GM18861 (cell line): ENCODE results near the gene ATP2B2.

Experiments
- ATAC-seq: cut with Tn5 transposase; IDR thresholded peaks from one replicate; pipeline ENCODE4 v1.9.1; 2021; ENCODE audit not compliant: unreplicated experiment

ATP2B2 gene

DNA sequence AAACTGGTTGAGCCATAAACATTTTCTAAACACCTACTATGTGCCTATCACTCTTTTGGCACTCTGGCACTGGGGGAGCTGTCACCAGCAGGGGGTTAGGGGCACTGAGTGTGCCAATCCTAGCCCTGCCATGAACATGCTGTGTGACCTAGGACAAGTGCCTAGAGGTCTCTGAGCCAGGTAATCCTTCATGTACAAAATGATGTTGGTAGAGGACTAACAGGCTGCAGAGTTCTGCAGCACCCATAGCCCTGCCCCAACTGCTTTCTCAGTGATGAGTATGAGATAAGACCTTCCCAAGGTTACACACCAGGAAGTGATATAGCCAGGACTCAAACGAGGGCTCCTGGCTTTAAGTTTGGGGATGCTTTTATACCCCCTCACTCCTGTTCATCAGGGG lies 99.6 kb downstream of the ATP2B2 start:
- ATAC-seq, result no peak

- no peak for ATAC-seq
These were observed 100.5 kb downstream of the ATP2B2 start for GRCh38 chr3:10404876-10405275.

GRCh38 chr3:10404377-10404776 lies 101.0 kb downstream of the ATP2B2 start:
- ATAC-seq, result no peak

DNA sequence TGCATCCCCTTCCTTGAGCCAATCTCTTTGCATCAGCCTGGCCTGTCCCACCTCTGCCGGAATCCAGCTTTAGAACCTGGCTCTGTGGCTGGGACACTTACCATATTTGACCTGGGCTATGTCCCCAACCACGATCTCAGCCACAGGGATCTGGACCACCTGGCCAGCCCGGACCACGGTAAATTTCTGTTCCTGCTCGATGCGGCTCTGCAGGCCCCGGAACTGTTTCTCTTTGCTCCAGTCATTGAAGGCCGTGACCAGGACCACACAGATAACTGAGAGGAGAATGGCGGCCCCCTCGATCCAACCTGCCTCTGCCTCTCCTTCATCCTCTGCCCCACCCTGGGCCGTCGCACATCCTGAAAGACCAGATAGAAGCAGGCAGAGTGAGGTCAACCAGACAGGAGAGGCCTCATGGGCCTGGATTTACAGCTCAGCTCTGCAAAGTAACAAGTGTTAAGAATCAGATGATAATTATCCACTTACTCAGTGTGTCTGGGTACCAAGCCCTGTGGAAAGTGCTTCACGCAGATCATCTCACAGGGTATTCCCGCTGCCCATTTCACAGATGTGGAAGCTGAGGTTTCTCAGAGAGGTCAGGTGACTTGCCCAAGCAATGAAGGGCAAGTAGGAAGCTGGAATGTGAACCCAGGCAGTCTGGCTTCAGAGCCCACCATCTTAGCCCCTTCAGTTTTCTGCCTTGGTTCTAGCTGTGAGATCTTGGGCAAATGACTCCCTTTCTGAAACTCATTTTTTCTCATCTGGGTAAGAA lies 103.2 kb downstream of the ATP2B2 start:
- no peak for ATAC-seq

GRCh38 chr3:10400749-10401495 lies 104.5 kb downstream of the ATP2B2 start:
- ATAC-seq, result no peak

GRCh38 chr3:10400050-10400748 lies 105.2 kb downstream of the ATP2B2 start:
- no peak for ATAC-seq

DNA sequence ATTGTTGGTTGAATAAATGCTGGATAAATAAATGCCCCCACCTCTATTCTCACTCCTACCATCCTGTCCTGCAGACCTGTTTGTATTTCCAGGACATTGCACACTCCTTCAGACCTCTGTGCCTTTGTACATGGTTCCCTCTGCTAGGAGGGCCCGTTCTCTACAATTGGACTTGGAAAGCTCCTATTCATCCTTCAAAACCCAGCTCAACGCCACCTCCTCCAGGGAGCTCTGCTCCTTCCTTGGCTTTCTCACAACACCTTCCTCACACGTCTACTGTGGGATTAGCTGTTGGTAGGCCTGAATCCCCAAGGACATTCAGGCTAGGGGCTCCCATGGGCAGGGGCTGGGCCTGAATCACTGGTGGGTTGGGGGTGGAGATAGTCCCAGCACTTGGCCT lies 105.8 kb downstream of the ATP2B2 start:
- ATAC-seq, result no peak

GRCh38 chr3:10398341-10398740 lies 107.0 kb downstream of the ATP2B2 start:
- ATAC-seq, result no peak

DNA sequence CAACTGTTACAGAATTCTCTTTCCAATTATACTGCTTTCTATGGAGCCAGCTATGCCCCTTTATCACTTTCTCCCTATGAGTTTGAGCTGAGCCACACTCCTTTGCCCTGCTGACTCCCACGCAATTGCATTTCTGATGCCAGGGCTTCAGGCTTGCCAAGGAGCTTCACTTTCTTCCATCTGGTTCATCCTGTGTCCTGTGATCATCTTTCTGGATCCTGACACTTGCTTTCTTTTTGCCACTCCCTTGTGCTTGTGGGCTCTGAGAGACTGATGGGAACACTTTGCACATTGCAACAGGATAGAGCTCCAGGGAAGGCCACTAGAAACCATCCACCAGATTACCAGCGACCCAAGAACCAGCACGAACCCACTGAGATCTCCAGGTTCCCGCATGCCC lies 107.5 kb downstream of the ATP2B2 start:
- no peak for ATAC-seq

DNA sequence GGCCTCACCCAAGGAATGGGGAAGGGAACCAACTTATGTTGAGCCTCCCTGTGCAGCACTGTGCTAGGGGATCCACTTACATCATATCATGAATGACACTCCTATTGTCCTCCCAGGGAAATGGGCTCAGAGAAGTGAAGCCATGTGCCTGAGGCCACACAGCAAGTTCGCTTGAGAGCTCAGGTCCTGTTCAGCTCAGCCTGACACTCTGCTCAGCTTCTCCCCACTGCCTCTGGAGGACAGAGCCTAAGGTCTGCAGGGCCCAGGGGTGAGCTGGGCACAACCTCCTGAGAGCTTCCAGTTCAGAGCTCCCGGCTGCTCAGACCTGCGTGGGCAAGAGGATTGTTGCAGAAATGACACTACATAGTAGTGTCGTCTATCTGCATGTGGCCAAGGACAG lies 108.5 kb downstream of the ATP2B2 start:
- ATAC-seq, result no peak

GRCh38 chr3:10396083-10396482 lies 109.3 kb downstream of the ATP2B2 start:
- no peak for ATAC-seq

DNA sequence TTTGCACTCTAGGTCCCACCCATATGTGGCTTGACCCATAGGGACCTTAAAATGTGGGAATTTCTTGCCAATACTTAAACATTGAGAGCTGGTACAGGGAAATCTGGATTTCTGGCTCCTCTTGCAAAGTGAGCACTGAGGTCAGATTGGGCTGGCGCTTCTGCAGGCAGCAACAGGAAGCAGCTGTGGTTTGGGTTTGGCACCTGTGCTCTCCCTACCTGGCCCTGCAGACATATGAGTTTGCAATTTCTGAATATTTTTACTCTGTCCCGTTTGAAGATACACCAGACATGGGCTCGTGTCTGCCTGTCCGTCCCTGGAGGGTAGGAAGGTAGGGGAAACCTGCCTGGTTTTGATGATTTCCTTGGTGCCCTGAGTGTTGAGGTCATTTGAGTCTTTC lies 109.7 kb downstream of the ATP2B2 start:
- ATAC-seq, result no peak

DNA sequence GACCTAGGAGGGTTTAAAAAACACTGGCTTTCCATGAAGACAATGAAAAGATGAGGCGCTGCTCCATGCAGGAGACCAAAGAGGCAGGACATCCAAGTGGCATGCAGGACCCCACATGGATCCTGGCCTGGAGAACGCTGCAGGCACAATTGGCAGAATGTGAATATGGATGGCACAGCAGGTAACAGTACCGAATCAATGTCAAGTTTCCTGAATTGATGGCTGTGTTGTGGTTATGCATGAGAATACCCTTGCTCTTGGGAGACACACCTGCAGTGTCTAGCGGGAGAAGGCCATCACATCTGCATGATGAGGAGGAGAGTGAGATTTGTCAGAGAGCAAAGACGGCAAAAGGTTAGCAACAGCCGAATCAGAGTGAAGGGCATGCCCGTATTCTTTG lies 110.2 kb downstream of the ATP2B2 start:
- no peak for ATAC-seq

GRCh38 chr3:10394491-10395025 lies 110.8 kb downstream of the ATP2B2 start:
- ATAC-seq, result no peak

- no peak for ATAC-seq
These were observed 111.9 kb downstream of the ATP2B2 start for GRCh38 chr3:10393514-10393913.

DNA sequence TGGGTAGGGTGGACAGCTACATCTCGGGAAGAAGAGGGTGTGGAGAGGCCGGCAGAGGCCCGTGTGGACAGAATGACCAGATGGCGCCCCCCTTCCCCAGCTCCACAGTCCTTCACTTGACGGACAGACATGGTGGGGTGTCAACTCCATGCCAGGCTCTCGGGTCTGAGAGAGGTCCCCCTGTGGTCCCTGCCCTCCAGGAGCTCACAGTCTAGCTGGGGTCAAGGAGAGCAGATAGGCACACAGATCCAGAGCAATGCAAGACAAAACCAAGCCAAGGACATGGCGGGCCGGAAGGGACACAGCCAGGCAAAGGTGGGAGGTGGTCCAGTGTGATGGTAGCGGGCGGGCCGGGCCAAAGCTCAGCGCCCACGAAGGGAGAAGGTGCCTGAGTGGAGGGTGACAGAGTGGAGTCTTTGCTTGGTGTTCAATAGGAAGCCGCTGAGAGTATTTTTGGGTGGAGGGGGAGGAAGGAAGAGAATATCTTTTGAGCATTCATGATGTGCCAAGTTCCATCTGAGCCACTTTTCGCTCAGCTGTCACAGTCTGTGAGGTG lies 112.4 kb downstream of the ATP2B2 start:
- no peak for ATAC-seq

DNA sequence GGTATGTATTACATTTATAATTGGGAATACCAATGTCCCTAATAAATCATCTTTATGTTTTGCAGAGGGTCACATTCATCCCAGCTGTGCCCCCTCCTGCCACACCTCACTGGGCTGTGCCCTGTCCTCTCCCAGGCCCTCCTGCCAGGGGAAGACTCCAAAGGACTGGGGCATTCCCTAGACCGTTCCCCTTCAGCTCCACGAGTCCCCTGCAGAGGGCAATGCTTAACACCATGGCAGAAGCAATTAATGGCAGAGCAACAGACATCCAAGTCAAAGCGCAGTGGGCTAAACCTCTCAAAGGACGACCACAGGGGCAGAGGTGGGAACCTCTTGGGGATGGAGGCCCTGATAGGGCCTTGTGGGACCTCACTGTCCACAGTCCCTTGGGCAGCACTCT lies 113.1 kb downstream of the ATP2B2 start:
- no peak for ATAC-seq

GRCh38 chr3:10391391-10391790 lies 114.0 kb downstream of the ATP2B2 start:
- ATAC-seq, result no peak

DNA sequence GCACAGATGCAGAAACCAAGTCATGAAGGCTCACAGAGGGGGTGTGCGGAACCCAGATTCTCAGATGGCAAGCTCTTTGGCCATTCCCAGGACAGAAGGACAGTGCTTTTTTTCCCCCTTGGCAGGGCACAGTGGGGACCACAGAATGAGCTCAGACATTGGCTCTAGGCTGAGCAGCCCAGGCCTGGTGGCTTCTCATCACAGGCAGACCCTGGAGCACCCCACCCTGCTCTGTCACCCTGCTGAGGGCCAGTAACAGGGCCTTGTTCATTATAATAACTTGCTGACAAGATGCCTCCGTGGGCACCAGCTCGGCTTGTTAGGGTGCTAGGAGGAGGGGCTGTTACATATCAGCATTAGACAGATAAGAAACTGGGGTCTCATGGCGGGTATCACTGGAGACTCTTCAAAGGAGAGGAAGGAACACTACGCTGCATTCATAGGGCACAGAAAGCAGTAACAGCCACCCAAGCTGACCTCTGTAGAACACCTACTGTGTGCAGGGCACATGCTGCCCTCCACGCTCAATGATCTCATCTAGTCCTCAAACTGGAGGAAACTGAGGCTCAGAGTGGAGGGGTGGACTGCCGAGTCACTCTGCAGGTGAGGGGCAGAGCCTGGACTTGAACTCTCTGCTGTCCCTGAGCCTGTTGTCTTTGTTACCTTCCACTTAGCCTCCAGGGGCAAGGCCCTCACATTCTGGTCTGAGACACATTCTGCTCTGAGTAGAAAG lies 114.6 kb downstream of the ATP2B2 start:
- ATAC-seq, result no peak

DNA sequence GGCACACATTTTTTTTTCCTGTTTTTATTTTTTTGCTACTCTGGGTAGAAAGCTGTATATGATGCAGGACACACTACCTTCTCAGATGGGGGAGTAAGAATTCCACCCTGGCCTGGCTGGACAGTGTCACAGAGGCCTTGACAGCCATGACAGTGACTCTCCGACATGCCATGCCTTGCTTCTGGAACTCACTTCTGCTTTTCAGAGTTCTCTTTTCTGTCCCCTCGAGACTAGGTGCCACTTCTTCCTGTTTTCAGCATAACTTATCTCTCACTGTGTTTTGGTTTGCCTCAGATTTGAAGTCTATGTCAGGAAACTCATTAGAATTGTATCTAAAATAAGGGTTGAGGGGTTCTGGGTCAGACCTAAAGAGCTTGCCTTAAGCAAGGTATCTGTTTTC lies 115.4 kb downstream of the ATP2B2 start:
- ATAC-seq, result peak; percentile 86

DNA sequence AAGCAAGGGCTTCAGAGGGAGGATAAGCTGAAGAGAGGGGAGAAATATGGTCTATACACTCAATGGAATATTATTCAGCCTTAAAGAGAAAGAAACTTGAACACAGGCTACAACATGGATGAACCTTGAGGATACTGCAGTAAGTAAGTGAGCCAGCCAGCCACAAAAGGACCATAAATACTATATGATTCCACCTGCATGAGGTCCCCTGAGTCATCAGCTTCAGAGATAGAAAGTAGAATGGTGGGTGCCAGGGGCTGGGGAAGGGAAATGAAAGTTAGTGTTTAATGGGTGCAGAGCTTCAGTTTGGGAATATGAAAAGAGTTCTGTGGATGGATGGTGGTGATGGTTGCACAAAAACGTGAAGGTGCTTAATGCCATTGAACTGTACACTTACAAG lies 116.0 kb downstream of the ATP2B2 start:
- no peak for ATAC-seq
